Astrocyte (in vitro differentiated cells and primary cell): ENCODE results near the gene C2orf68. TPM values are rescaled to one million over a fixed set of nuclear protein-coding genes. Genes with fewer than 3 reads are reported as not detected.
A peak's percentile ranks its signal among the peaks of the same experiment; 100 is the strongest.

ENCODE experiments used
- DNase-seq: peaks from one replicate; pipeline ENCODE4 v3.0.0-alpha.2; 2010; ENCODE audit warnings: low read depth
- FAIRE-seq: peaks from 2 replicates; lab custom pipeline; 2011; peaks lifted over from hg19 to GRCh38; lab: Jason Lieb, UNC
- H2AFZ ChIP-seq: 2 replicates; pipeline ENCODE4 v1.6.0; 2012; ENCODE audit warnings: low read depth, low read length, inconsistent platforms
- H3K27ac ChIP-seq: 2 replicates; pipeline ENCODE4 v1.5.1; 2011; ENCODE audit warnings: low read depth, low read length, inconsistent platforms
- H3K27me3 ChIP-seq: 2 replicates; pipeline ENCODE4 v1.6.0; 2011; ENCODE audit warnings: low read length, inconsistent platforms; ENCODE audit not compliant: insufficient read depth
- H3K36me3 ChIP-seq: 2 replicates; pipeline ENCODE4 v1.5.1; 2011; ENCODE audit warnings: low read length, inconsistent platforms; ENCODE audit not compliant: insufficient read depth
- H3K4me1 ChIP-seq: 2 replicates; pipeline ENCODE4 v1.5.1; 2011; ENCODE audit warnings: low read length, inconsistent platforms; ENCODE audit not compliant: insufficient read depth
- H3K4me2 ChIP-seq: 2 replicates; pipeline ENCODE4 v1.6.0; 2012; ENCODE audit warnings: low read length, inconsistent platforms
- H3K4me3 ChIP-seq: 2 replicates; pipeline ENCODE4 v1.5.1; 2011; ENCODE audit warnings: low read depth, mild to moderate bottlenecking, low read length, inconsistent platforms; ENCODE audit not compliant: insufficient read depth
- H3K79me2 ChIP-seq: 2 replicates; pipeline ENCODE4 v1.6.0; 2012; ENCODE audit warnings: mild to moderate bottlenecking, low read length, inconsistent platforms; ENCODE audit not compliant: insufficient read depth
- H3K9ac ChIP-seq: 2 replicates; pipeline ENCODE4 v1.6.0; 2012; ENCODE audit warnings: mild to moderate bottlenecking, low read length, inconsistent platforms
- H3K9me3 ChIP-seq: 2 replicates; pipeline ENCODE4 v1.5.1; 2012; ENCODE audit warnings: low read depth, mild to moderate bottlenecking, low read length, inconsistent platforms; ENCODE audit not compliant: insufficient read depth
- H4K20me1 ChIP-seq: 2 replicates; pipeline ENCODE4 v1.6.0; 2012; ENCODE audit warnings: low read length, inconsistent platforms; ENCODE audit not compliant: insufficient read depth
- H3K27ac Mint-ChIP-seq: one replicate; pipeline ENCODE4 v1.8.0; 2021; ENCODE audit warnings: mild to moderate bottlenecking, mixed read lengths; ENCODE audit not compliant: unreplicated experiment
- H3K27me3 Mint-ChIP-seq: one replicate; pipeline ENCODE4 v1.8.0; 2021; ENCODE audit warnings: low read depth, mixed read lengths; ENCODE audit not compliant: unreplicated experiment
- H3K36me3 Mint-ChIP-seq: one replicate; pipeline ENCODE4 v1.8.0; 2021; ENCODE audit warnings: low read depth, mixed read lengths; ENCODE audit not compliant: unreplicated experiment
- H3K4me1 Mint-ChIP-seq: one replicate; pipeline ENCODE4 v1.8.0; 2021; ENCODE audit warnings: low read depth, mixed read lengths; ENCODE audit not compliant: unreplicated experiment
- H3K4me3 Mint-ChIP-seq: one replicate; pipeline ENCODE4 v1.8.0; 2021; ENCODE audit warnings: mild to moderate bottlenecking, moderate library complexity, mixed read lengths; ENCODE audit not compliant: unreplicated experiment
- H3K9me3 Mint-ChIP-seq: one replicate; pipeline ENCODE4 v1.8.0; 2021; ENCODE audit warnings: mild to moderate bottlenecking, mixed read lengths; ENCODE audit not compliant: unreplicated experiment
- CTCF ChIP-seq: IDR thresholded peaks from 2 replicates; pipeline ENCODE4 v1.5.1; 2011; ENCODE audit warnings: low read depth, mild to moderate bottlenecking, inconsistent platforms, low read length, moderate library complexity; ENCODE audit not compliant: insufficient read depth
- EZH2 ChIP-seq: IDR thresholded peaks from 2 replicates; pipeline ENCODE4 v1.6.1; 2012; ENCODE audit warnings: mild to moderate bottlenecking, low read length, inconsistent platforms; ENCODE audit not compliant: insufficient read depth
- total RNA-seq: library from RNA; stranded (reverse); gene quantifications from 2 replicates; pipeline ENCODE4 v1.2.1, GENCODE V29; 2021

The C2orf68 gene
- total RNA-seq, 1 donor from 2014 or later, result 17.8 TPM

DNA sequence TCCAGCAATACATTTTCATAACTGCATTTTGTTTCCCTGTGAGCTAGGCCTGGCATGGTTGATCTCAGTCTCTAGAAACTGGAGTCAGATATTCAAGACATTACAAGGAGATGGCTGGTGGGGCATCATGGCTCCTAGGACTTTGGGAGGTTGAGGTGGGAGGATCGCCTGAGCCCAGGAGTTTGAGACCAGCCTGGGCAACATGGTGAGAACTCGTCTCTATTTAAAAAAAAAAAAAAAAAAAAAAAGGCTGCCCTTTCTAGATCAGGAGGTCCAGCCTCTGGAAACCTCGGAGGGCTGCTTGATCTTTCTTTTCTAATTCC is 34.8 kb downstream of the C2orf68 start:
- Mint-ChIP-seq H3K27me3 (peaks cover 8% of the 10 kb centered on the region), H3K4me3 (peak overlapping the region; percentile 79), H3K27ac (peak overlapping the region; percentile 71), H3K4me1 (peaks cover 27% of the 10 kb centered on the region), H3K36me3 (peaks cover 4% of the 10 kb centered on the region), H3K9me3 (no peaks in the 10 kb centered on the region)
- no peak overlapping the region for H3K27ac ChIP-seq
- H3K4me1 ChIP-seq, result peaks cover 3% of the 10 kb centered on the region
- no peak for TF ChIP-seq EZH2
- no peak for TF ChIP-seq CTCF
- no peaks in the 10 kb centered on the region for H4K20me1 ChIP-seq
- no peak overlapping the region for H3K9ac ChIP-seq
- H3K27me3 ChIP-seq, result no peaks in the 10 kb centered on the region
- no peak overlapping the region for H2AFZ ChIP-seq
- no peaks in the 10 kb centered on the region for H3K9me3 ChIP-seq
- FAIRE-seq (no peak), DNase-seq (no peak)
- no peak overlapping the region for H3K4me2 ChIP-seq
- H3K4me3 ChIP-seq, result no peak overlapping the region
- no peaks in the 10 kb centered on the region for H3K36me3 ChIP-seq
- no peaks in the 10 kb centered on the region for H3K79me2 ChIP-seq

DNA sequence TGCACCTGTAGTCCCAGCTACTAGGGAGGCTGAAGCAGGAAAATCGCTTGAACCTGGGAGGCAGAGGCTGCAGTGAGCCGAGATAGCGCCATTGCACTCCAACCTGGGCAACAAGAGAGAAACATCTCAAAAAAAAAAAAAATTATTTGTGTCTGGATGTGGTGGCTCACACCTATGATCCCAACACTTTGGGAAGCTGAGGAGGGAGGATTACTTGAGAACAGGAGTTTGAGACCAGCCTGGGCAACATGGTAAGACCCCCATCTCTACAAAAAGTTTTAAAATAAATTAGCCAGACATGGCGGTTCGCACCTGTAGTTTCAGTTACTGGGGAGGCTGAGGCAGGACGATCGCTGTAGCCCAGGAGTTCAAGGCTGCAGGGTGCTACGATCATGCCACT is 36.1 kb downstream of the C2orf68 start:
- Mint-ChIP-seq H3K9me3 (peaks cover 3% of the 10 kb centered on the region), H3K27me3 (peaks cover 16% of the 10 kb centered on the region), H3K27ac (no peak overlapping the region), H3K4me3 (no peak overlapping the region), H3K4me1 (peaks cover 27% of the 10 kb centered on the region), H3K36me3 (no peaks in the 10 kb centered on the region)
- H3K27ac ChIP-seq, result no peak overlapping the region
- no peak overlapping the region for H2AFZ ChIP-seq
- no peak for FAIRE-seq
- no peaks in the 10 kb centered on the region for H3K36me3 ChIP-seq
- H3K4me3 ChIP-seq, result no peak overlapping the region
- H3K27me3 ChIP-seq, result peaks cover 10% of the 10 kb centered on the region
- no peaks in the 10 kb centered on the region for H3K79me2 ChIP-seq
- no peaks in the 10 kb centered on the region for H4K20me1 ChIP-seq
- DNase-seq, result no peak
- H3K9ac ChIP-seq, result no peak overlapping the region
- no peak overlapping the region for H3K4me2 ChIP-seq
- peaks cover 3% of the 10 kb centered on the region for H3K4me1 ChIP-seq
- H3K9me3 ChIP-seq, result no peaks in the 10 kb centered on the region
- no peak for TF ChIP-seq CTCF
- no peak for TF ChIP-seq EZH2

DNA sequence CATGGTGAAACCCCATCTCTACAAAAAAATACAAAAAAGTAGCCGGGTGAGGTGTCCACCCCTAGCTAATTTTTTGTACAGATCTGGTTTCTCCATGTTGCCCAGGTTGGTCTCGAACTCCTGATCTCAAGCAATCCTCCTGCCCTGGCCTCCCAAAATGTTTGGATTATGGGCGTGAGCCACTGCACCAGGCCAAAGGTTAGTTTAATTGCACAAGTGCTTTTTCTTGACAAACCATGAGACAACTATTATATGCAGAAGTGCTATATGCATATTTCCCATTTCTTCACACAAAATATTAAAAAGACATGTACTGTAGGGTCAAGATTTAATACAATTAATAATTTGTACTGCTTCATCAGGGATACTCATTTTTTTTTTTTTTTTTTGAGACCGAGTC is 45.6 kb downstream of the C2orf68 start:
- no peak overlapping the region for H3K27ac Mint-ChIP-seq
- H3K4me3 ChIP-seq, result no peak overlapping the region
- H3K4me1 Mint-ChIP-seq, result peaks cover 5% of the 10 kb centered on the region
- TF ChIP-seq EZH2 (no peak), CTCF (no peak)
- H3K36me3 ChIP-seq, result no peaks in the 10 kb centered on the region
- H4K20me1 ChIP-seq, result no peaks in the 10 kb centered on the region
- FAIRE-seq, result no peak
- H3K36me3 Mint-ChIP-seq, result no peaks in the 10 kb centered on the region
- no peaks in the 10 kb centered on the region for H3K9me3 ChIP-seq
- no peaks in the 10 kb centered on the region for H3K79me2 ChIP-seq
- no peak overlapping the region for H3K4me3 Mint-ChIP-seq
- peaks cover 2% of the 10 kb centered on the region for H3K9me3 Mint-ChIP-seq
- H3K4me2 ChIP-seq, result no peak overlapping the region
- peaks cover 9% of the 10 kb centered on the region for H3K27me3 ChIP-seq
- H2AFZ ChIP-seq, result no peak overlapping the region
- DNase-seq, result no peak
- no peak overlapping the region for H3K27ac ChIP-seq
- H3K4me1 ChIP-seq, result no peaks in the 10 kb centered on the region
- H3K27me3 Mint-ChIP-seq, result peaks cover 18% of the 10 kb centered on the region
- H3K9ac ChIP-seq, result no peak overlapping the region
